Lower leg skin (tissue), 3 donors: ENCODE data around the gene PLOD3.

ENCODE experiments used
- POLR2A ChIP-seq, 2 donors: fragments of 450-650 bp; IDR thresholded peaks; one replicate each; pipeline ENCODE4 v1.6.1; 2016 to 2017; ENCODE audit warnings: antibody characterized with exemption in 2 of 2, mild to moderate bottlenecking in 1 of 2, moderate library complexity in 1 of 2
- TF ChIP-seq, protein P1 (sequence below), 3 donors: fragments of 450-650 bp; IDR thresholded peaks; one replicate each; pipeline ENCODE4 v1.5.1; 2016; ENCODE audit warnings: antibody characterized with exemption in 3 of 3, mild to moderate bottlenecking in 3 of 3, moderate library complexity in 2 of 3

DNA sequence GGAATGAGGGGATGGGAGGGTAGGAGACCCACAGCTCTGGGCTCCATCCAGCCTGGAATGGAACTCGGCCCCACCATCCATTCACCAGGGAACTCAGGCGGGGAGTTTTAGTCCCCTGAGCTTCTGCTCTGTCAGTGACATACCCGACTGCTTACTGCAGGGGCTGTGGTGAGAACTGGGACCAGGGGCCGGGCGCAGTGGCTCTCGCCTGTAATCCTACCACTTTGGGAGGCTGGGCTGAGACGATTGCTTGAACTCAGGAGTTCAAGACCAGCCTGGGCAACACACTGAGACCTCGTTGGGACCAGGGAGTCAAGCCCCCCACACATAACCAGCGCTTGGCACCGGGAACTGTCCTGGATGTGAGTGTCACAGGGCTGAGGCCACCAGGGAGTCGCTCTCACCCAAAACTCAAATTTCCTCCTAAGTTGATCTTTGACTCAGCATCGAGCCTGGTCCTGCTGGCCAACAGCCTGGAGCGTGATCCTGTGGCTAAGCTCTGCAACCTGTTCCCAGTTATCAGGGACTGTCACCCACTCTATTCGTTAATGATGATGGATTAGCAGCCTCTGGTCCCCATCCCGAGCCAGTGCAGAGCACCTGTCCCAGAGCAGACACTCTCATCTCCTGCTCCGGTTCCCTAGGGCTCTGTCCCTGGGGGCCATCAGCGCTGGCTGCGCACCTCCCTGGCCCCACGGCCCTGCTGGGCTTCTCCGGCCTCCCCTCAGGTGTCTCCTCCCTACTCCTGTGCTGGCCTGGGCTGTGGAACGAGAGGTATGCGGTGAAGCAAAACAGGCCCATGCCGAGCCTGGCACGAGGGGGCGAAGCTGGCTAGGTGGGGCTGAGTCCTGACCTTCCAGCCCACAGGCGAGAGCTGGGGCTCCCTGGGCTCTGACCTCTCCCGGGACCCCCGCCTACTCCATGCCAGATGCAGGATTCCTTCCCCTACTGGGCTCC lies 21.1 kb upstream of the PLOD3 start:
- TF ChIP-seq POLR2A (IDR thresholded peaks at IDR 0.05), result no peak
- TF ChIP-seq, protein P1, sequence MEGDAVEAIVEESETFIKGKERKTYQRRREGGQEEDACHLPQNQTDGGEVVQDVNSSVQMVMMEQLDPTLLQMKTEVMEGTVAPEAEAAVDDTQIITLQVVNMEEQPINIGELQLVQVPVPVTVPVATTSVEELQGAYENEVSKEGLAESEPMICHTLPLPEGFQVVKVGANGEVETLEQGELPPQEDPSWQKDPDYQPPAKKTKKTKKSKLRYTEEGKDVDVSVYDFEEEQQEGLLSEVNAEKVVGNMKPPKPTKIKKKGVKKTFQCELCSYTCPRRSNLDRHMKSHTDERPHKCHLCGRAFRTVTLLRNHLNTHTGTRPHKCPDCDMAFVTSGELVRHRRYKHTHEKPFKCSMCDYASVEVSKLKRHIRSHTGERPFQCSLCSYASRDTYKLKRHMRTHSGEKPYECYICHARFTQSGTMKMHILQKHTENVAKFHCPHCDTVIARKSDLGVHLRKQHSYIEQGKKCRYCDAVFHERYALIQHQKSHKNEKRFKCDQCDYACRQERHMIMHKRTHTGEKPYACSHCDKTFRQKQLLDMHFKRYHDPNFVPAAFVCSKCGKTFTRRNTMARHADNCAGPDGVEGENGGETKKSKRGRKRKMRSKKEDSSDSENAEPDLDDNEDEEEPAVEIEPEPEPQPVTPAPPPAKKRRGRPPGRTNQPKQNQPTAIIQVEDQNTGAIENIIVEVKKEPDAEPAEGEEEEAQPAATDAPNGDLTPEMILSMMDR (IDR thresholded peaks at IDR 0.05), result no peak
